SKM-1 treated with dmso at 0.1 percent for 144 hours (cell line): ENCODE data around the gene SELENOM.
"Not testable (repeated sequence)": the region's sequence is repeated elsewhere in the genome, so short reads cannot be mapped to it uniquely, and the experiment has no call there.

ENCODE experiments used
- DNase-seq: peaks from one replicate; lab custom pipeline; 2025; ENCODE audit not compliant: unreplicated experiment; lab: John Stamatoyannopoulos, UW

The SELENOM gene

DNA sequence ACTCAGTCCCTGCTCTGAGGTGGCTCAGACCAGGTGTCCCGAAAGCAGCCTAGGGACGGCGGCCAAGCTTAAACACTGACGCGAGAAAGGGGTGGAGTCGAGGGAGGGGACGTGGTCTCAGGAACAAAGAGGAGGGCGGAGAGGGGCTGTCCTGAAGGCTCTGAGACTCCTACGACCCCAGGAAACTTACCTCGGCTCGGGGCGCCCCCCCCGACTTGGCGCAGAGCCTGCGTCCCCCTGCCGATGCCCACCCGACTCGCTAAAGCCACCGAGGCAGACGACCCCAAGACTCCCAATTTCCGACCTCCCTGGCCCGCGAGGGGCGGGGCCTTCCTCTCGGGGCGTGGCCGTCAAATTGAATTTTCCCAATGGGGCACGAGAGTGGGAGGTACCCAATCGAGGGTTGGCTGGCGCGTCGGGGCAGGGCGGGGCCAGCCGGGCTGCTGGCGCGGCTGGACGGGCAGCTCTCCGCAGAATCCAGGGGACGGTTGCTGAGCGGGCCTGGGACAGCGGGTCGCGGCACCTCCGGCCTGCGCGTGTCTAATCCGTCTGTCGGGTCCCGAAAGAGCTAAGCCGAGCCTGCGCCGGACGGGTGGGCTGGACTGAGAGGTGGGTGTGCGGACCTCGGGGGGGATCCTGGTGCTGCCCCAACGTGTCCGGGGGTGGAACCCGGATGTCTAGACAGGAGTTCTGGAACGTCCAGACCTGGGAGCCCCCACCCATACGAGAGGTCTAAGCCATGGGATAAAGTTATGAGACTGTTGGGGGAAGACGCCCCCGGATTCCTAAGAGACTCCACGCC is 26.3 kb downstream of the SELENOM start, which contains the start of gene SMTN:
Gene SMTN, plus strand, starts transcription at position 471 of the 802 bp plus-strand sequence. CDS start 1,941 bp downstream, outside the sequence.
- peak; percentile 89 for DNase-seq

DNA sequence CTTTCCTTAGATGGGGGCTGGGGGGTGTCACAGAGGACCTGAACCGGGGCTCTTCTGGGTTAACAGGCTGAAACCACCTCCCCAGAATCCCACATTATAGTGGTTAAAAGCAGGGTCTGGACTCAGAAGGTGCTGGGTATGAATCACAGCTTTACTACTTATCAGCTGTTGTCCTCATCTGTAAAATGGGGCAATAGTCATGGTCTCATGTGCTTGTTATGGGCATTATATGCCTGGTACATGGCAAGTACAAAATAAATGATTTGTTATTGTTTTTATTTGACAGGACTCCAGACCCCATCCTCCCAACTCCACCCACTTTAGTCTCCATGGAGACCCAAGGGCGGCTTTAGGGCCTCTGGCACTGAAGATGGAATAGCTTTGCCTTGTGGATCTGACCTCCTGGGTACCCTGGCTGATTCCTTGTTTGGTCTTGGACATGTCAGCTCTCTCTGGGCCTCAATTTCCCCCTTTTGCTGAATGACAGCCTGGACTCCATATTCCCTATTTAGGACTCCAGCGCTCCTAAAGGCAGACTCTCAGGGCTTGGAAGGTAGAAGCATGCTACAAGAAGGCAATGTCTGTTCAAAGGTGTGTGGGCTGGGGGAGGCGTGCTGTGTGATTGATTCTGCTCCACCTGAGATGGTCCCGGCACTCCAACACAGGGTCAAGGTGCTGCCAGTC is 27.1 kb downstream of the SELENOM start:
- no peak for DNase-seq

DNA sequence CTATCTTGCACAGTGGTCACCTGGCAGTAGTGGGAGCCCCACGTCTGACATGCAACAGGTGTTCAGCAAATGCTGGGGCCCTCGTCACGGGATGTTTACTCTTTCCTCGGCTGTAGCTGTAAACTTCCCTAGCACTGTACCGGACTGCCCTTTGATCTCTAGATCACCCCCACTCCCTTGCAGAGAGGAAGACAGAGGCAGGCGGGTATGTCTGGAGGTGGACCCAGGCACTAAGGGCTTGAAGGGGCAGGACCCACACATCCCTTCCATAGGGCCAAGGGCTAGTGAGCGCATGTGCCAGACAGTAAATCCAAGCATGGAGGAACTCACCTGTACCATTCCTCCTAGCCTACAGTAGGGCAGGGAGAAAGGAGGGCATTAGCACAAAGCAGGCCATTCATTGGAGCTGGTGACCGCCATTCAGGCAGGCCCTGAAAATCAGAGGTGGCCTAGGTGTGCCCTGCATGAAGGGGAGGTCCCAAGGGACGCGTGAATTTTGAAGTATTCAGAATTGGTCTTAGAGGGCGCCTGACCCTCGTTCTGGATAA is 28.2 kb downstream of the SELENOM start:
- no peak for DNase-seq

DNA sequence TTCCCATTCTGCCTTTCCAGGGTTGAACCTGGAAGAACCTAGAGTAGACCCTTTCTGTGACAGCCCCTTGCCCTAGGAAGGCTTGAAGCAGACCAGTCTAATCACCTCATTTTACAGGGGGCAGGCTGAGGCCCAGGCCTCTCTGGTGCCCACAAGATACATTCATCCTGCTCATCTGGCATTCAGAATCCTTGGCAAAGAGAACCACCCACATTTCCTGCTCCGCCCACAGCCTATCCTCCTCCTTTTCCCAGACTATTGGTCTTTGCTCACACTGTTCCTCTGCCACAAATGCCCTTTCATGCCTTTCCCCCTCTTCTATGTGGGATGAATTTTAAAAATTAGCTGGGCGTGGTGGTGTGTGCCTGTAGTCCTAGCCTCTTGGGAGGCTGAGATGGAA is 29.0 kb downstream of the SELENOM start:
- not testable (repeated sequence) for DNase-seq

DNA sequence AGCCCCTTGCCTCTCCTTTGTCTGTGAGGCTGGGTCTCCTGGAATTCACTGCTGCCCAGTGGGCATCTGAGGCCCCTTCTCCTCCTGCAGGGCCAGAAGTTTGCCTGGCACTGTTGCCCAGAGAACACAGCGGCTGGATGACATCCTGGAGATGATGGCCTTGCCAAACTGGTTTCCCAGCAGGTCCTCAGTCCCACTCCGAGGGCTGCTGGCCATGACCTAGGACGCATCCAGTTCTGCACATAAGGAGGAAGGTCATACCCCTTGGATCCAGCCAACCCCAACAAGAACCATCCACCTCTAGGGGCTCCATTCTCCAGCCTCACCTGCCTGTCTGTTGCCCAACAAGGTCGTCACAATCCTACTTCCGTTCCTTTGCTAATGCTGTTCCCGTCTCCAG is 29.7 kb downstream of the SELENOM start:
- no peak for DNase-seq

DNA sequence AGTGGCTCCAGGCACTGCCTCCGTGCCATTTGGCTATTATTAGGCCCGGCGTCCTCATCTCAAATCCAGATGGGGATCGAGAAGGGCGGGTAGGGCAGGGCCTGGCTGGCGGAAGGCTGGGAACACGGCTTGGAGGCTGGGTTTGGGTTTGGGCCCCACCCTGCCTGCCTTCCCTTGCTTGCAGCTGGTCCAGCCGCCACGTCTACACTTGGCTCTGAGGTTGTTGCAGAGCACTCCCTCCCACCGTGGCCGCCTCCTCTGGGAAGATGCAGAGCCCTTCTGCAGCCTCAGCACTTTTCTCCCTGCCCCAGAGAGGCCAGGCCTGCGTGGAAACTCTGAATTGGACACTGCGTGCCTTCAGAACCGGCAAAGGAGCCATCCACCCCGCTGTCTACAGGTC is 31.4 kb downstream of the SELENOM start:
- DNase-seq: no peak

DNA sequence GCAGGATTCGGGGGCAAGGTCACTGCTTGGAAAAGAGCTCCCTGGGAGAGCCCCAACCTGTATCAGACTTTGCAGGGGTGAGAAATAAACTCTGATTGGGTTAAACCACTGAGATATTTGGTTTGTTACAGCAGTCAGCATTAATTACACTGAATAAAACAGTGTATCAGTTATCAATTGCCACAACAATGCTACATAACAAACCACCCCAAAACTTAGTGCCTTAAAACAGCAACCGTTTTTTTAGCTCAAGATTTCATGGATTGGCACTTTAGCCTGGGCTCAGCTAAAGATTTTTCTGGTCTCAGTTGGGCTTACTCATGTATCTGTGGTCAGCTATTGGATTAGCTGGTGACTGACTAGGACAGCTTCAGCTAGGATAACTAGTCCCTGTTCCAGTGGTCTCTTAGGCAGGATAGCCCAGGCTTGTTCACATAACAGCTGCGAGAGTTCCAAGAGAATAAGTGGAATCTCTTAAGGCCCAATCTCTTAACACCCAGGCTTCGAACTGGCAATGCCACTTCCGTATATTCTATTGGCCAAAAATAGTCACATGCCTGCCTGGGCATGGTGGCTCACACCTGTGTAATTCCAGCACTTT is 33.7 kb downstream of the SELENOM start:
- not testable (repeated sequence) for DNase-seq

DNA sequence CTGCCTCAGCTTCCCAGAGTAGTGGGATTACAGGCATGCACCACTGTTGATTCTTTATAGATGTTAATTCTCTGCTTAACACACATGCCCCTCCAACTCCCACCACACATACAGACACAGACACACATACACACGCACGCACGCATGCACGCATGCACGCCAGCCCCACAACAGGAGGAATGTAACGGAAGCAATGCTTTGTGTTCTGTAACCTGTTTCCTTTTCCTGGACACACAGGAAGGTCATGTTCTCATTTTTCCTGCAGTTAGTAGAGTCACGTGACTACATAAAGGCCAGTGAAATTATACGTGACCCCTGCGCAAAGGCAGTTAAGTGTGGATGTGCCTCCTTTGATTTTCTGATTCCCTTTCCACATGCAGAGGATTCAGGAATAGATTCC is 34.2 kb downstream of the SELENOM start:
- DNase-seq: not testable (repeated sequence)

DNA sequence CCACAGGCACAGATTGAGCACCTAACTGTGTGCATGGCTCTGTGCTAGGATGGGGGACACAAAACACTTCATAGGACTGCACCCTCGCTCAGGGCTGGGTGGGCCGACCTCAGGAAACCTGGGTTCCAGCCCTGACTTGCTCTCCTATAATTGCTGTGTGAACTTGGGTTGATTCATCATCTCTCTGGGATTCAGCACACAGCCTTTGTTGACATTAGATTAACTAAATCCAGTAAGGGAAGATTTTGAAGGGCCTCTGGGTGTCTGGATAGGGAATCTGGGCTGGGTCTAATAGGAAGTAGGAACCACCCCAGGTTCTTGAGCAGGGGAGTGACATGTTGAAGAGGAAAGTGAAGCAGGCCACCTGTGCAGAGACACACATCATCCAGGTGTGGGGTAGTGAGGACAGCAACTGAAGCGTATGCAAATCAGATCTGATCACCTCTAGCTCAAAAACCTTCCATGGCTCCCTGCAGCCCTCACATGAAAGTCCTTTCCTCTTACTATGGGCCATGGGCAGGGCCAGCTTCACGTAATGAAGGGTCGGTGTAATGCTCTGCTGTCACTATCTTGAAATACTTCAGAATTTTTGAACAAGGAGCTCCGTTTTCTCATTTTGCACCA is 37.6 kb downstream of the SELENOM start:
- DNase-seq: not testable (repeated sequence)

DNA sequence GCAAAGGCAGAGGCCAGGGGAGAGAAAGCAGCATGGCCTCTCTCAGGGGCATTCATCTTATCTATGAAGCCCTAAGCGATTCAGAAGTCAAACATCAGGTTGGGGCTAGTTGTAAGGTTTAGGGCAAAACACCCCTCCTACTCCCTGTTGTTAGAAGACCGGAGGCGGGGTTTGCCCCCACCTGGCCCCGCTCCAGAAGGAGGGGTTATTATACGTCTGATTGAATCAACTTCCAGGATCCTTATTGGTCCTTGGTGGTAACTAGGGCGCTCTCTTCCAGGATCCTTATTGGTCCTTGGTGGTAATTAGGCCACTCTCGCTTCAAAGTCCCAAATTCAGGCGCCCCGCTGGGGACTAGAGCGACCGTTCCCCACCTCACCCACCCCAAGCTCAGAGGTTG is 38.4 kb downstream of the SELENOM start:
- no peak for DNase-seq

DNA sequence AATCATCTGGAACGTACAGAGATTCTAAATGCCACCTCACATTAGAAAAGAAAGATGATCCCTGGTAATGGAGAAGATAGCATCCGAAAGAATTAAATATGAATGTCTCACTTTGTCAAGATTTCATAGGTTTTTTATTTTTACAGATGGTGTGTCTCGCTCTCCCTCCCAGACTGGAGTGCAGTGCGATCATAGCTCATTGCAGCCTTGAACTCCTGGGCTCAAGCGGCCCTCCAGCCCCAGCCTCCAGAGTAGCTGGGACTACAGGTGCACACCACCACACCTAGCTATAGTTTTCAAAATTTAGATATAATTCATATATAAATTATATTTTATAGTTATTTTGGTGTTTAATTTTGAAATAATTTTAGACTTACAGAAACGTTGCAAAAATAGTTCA is 43.0 kb downstream of the SELENOM start:
- DNase-seq: no peak

DNA sequence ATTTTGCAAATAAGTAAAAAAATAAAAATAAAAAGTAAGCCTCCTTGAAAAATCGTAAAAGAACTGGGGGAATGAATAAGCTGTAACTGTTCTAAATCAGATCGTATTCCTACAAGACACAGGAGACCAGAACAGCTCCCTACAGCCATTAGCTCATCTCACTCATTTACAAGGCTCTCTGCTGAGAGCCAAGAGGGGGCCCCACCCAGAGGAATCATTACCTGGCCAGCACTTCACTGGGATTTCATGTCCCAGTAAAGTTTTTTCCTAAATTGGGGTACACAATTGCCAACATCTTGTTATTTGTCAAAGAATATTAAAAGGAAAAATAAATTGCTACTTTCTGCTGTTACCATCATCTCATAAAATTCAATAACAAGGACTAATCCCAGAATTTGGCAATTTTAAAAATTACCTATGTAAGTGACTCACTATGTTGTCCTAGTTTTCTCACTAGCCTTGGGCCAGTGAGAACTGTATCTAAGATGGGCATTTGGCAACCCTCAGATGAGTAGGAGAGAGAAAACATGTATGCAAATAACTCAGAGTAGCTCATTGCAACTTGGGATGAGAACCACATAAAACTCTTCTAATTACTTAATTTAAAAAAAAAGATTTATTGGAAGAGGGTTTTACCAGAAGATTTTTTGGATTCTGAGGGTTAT is 44.7 kb downstream of the SELENOM start:
- DNase-seq: no peak

DNA sequence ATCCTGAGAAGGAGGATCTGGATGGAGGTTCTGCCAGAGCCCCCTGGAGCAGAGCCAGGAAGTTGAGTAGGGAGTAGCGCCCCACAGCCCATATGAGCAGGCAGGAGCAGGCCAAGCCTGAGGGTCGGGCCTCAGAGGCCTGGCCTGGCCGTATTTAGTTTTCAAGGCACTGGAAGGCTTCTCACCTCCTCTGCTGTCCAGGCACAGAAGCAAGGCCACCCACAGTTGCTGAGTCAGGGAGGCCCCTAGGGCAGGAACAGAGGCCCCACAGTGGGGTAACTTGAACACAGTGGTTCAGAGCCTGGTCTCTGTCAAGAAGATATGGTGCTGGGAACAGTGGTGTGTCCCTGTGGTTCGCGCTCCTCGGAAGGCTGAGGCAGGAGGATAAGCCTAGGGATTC is 47.7 kb downstream of the SELENOM start:
- not testable (repeated sequence) for DNase-seq

DNA sequence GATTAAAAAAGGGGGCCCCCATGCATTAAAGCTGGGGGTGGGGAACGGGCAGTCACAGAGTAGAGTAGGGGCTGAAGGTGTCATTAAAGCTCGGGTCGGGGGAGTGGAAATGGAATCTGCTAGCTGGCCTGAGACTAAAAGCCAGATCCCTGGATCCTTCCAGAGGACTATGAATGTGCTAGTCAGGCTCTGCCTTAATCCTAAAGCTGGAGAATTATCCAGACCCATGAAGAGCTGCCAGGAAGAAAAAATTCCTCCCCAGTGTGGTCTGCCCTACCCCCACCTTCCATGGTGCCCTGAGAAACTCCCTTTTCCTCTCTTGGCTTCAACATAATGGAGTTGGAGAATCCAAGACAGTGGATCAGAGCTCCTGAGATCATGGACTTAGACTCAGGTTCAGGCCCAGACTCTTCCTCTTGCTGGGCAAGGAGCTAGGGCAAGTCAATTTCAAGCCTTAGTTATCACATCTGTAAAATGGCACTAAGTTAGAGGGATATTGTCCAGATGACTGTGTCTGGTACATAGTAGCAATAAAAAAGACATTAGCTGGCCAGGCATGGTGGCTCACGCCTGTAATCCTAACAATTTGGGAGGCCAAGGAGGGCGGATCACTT is 50.3 kb downstream of the SELENOM start:
- no peak for DNase-seq

DNA sequence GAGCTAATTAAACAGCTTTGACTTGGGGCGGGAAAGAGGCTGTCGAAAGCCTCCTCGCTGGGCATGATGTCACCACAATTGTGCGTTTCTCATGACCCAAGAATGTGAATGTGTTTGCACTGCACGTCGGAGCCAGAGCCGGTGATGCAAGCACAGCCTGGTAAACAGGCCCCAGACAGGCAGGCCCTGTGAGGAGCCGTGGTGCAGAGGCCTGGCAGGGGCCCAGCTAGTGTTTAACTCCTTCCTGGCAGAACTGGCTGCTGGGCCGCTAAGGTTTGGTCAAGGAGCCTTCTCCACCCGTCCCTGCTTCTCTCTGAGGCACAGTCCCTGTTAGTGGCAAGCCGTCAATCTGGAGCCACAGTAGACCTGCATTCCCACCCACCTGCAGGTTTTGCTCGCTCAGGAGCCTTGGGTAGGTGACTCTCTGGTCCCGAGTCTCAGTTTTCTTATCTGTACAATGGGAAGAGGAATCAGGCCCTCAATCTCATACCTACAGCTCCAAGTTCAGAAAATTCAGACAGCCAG is 51.7 kb downstream of the SELENOM start:
- peak; percentile 20 for DNase-seq

DNA sequence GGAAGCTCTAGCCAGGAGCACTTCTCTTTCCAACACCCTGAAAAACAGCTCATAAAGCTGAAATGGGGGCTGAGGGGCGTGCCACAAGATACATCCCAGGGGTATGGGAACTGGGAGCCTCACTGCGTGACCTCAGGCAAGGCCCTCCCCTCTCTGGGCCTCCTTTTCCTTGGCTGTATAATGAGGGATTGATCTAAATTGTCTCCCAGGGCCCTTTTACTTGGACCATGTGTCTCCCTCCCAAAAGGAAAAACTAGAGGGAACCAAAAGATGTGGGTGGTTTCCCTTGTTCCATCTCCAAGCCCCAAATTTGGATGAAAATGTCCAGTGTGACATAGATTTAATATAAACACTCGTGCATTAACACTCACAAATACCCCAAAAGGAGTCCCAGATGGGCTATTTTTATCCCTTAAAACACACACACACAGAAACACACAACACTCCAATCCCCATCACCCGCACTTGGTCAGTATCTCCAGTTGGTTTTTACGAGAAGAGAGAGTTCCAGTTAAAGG is 52.2 kb downstream of the SELENOM start:
- DNase-seq: no peak
